ENCODE results near the gene AK3. TPM values are rescaled to one million over a fixed set of nuclear protein-coding genes. Genes with fewer than 3 reads are reported as not detected.
A peak's percentile ranks its signal among the peaks of the same experiment; 100 is the strongest.
"Not testable (repeated sequence)": the region's sequence is repeated elsewhere in the genome, so short reads cannot be mapped to it uniquely, and the experiment has no call there.

AK3 gene
- polyA plus RNA-seq, 3 donors: 81.9 to 114 (median 104) TPM

- DNase-seq: peak; percentile 43
Observed at GRCh38 chr9:4756420-4756819, 15.4 kb upstream of the AK3 start.

- no peak for DNase-seq
Observed at GRCh38 chr9:4755026-4755609, 14.1 kb upstream of the AK3 start.

- DNase-seq: not testable (repeated sequence)
Observed at GRCh38 chr9:4754530-4754929, 13.5 kb upstream of the AK3 start.

- peak; percentile 36 for DNase-seq
Observed at GRCh38 chr9:4750023-4750673, 9.1 kb upstream of the AK3 start.

GRCh38 chr9:4748612-4749011 is 7.6 kb upstream of the AK3 start:
- no peak for DNase-seq

GRCh38 chr9:4746278-4747030 is 5.5 kb upstream of the AK3 start:
- no peak for DNase-seq

- DNase-seq: no peak
Observed at GRCh38 chr9:4743131-4743875, 2.3 kb upstream of the AK3 start.

- DNase-seq: no peak
Observed at GRCh38 chr9:4742246-4742645, 1.2 kb upstream of the AK3 start.

GRCh38 chr9:4741365-4742089 is 525 bp upstream of the AK3 start:
- DNase-seq: peak; percentile 28

GRCh38 chr9:4740388-4740637 is 689 bp downstream of the AK3 start:
- no peak for DNase-seq

GRCh38 chr9:4739587-4740387 is 1.2 kb downstream of the AK3 start:
- no peak for DNase-seq

- no peak for DNase-seq
Observed at GRCh38 chr9:4738866-4739586, 2.0 kb downstream of the AK3 start.

- no peak for DNase-seq
Observed at GRCh38 chr9:4734150-4734549, 6.9 kb downstream of the AK3 start.

GRCh38 chr9:4732890-4733289 is 8.1 kb downstream of the AK3 start:
- no peak for DNase-seq

GRCh38 chr9:4727593-4727992 is 13.4 kb downstream of the AK3 start:
- DNase-seq: no peak

GRCh38 chr9:4725706-4726442 is 15.1 kb downstream of the AK3 start:
- DNase-seq: no peak

GRCh38 chr9:4721736-4722135 is 19.3 kb downstream of the AK3 start:
- DNase-seq: no peak

- no peak for DNase-seq
Observed at GRCh38 chr9:4718911-4719310, 22.1 kb downstream of the AK3 start.

- DNase-seq: no peak
Observed at GRCh38 chr9:4717815-4718214, 23.2 kb downstream of the AK3 start.

- DNase-seq: no peak
Observed at GRCh38 chr9:4716163-4716562, 24.8 kb downstream of the AK3 start.

Data from renal pelvis (tissue), 4 donors.